Transverse colon (tissue), 3 donors: ENCODE results near the gene MYO16.

Experiments used
- EP300 ChIP-seq: sonication (generic); formaldehyde crosslinking; IDR thresholded peaks from one replicate; pipeline ENCODE4 v1.6.1; 2017; ENCODE audit warnings: antibody characterized with exemption, low read depth
- POLR2A ChIP-seq: fragments of 450-650 bp; IDR thresholded peaks from one replicate; pipeline ENCODE4 v1.6.1; 2016; ENCODE audit warnings: antibody characterized with exemption, mild to moderate bottlenecking, moderate library complexity
- TF ChIP-seq, protein P1 (sequence below), 5 experiments: fragments of 200-600 bp in 3 of 5; fragments of 450-650 bp in 2 of 5; sonication (generic) in 3 of 5; IDR thresholded peaks; 1 replicate in 2 of 5; 2 replicates in 3 of 5; pipeline ENCODE4 v1.5.1; 2016 to 2017; ENCODE audit warnings: antibody characterized with exemption in 5 of 5, inconsistent platforms in 3 of 5, mild to moderate bottlenecking in 2 of 5, moderate library complexity in 1 of 5

- TF ChIP-seq, protein P1, sequence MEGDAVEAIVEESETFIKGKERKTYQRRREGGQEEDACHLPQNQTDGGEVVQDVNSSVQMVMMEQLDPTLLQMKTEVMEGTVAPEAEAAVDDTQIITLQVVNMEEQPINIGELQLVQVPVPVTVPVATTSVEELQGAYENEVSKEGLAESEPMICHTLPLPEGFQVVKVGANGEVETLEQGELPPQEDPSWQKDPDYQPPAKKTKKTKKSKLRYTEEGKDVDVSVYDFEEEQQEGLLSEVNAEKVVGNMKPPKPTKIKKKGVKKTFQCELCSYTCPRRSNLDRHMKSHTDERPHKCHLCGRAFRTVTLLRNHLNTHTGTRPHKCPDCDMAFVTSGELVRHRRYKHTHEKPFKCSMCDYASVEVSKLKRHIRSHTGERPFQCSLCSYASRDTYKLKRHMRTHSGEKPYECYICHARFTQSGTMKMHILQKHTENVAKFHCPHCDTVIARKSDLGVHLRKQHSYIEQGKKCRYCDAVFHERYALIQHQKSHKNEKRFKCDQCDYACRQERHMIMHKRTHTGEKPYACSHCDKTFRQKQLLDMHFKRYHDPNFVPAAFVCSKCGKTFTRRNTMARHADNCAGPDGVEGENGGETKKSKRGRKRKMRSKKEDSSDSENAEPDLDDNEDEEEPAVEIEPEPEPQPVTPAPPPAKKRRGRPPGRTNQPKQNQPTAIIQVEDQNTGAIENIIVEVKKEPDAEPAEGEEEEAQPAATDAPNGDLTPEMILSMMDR (IDR thresholded peaks at IDR 0.05): no peak
- TF ChIP-seq EP300 (no peak), POLR2A (no peak)
These were observed 403.7 kb downstream of the MYO16 start for GRCh38 chr13:109033090-109033489.
